Endodermal cell (in vitro differentiated cells): ENCODE data around the gene POU2AF3. TPM values are rescaled to one million over a fixed set of nuclear protein-coding genes. Genes with fewer than 3 reads are reported as not detected.
A peak's percentile ranks its signal among the peaks of the same experiment; 100 is the strongest.

ENCODE experiments used
- DNase-seq: peaks from one replicate; pipeline ENCODE4 v3.0.0-alpha.2; 2017
- H3K27ac ChIP-seq: 2 replicates; pipeline ENCODE4 v1.5.1; 2013; ENCODE audit warnings: mild to moderate bottlenecking, low read depth, low read length, moderate library complexity
- H3K27me3 ChIP-seq: 2 replicates; pipeline ENCODE4 v1.6.1; 2013; ENCODE audit warnings: mild to moderate bottlenecking, low read length, moderate library complexity; ENCODE audit not compliant: insufficient read depth, control insufficient read depth, poor library complexity, severe bottlenecking
- H3K36me3 ChIP-seq: 2 replicates; pipeline ENCODE4 v1.7.0; 2013; ENCODE audit warnings: mild to moderate bottlenecking, low read length, moderate library complexity; ENCODE audit not compliant: control insufficient read depth, insufficient read depth
- H3K4me1 ChIP-seq: one replicate; pipeline ENCODE4 v1.7.0; 2013; ENCODE audit warnings: low read length; ENCODE audit not compliant: control insufficient read depth, insufficient read depth
- H3K4me3 ChIP-seq: 2 replicates; pipeline ENCODE4 v1.5.1; 2013; ENCODE audit warnings: mild to moderate bottlenecking, low read length, moderate library complexity
- H3K9ac ChIP-seq: 2 replicates; pipeline ENCODE4 v1.6.1; 2013; ENCODE audit warnings: mild to moderate bottlenecking, low read length, moderate library complexity; ENCODE audit not compliant: poor library complexity, severe bottlenecking; ENCODE audit errors: extremely low read depth
- H3K9me3 ChIP-seq: 2 replicates; pipeline ENCODE4 v1.6.1; 2013; ENCODE audit warnings: mild to moderate bottlenecking, low read length, moderate library complexity; ENCODE audit not compliant: control insufficient read depth
- H3K27ac Mint-ChIP-seq: 2 replicates; pipeline ENCODE4 v1.8.0; 2020; ENCODE audit warnings: mixed read lengths
- H3K27me3 Mint-ChIP-seq: 2 replicates; pipeline ENCODE4 v1.8.0; 2021; ENCODE audit warnings: mild to moderate bottlenecking, mixed read lengths; ENCODE audit not compliant: insufficient read depth
- H3K36me3 Mint-ChIP-seq: 2 replicates; pipeline ENCODE4 v1.8.0; 2020; ENCODE audit warnings: low read depth, mixed read lengths
- H3K4me1 Mint-ChIP-seq: 2 replicates; pipeline ENCODE4 v1.8.0; 2020; ENCODE audit warnings: mixed read lengths
- H3K4me3 Mint-ChIP-seq: 2 replicates; pipeline ENCODE4 v1.8.0; 2020; ENCODE audit warnings: mild to moderate bottlenecking, moderate library complexity, mixed read lengths
- H3K9me3 Mint-ChIP-seq: 2 replicates; pipeline ENCODE4 v1.8.0; 2020; ENCODE audit warnings: mild to moderate bottlenecking, mixed read lengths
- WGBS, 2 experiments: methylation state at CpG; one replicate each; pipeline versions ENCODE4 v1.1.5 to v1.1.7; 2013; ENCODE audit warnings: missing lambda C conversion rate in 2 of 2, mixed read lengths in 1 of 2; ENCODE audit not compliant: insufficient coverage in 1 of 2, insufficient read length in 1 of 2; 5-methylcytosine and 5-hydroxymethylcytosine counted together
- total RNA-seq, 2 donors: library from RNA; stranded (reverse); fragmentation: NEBNext Ultra II Directional in 1 of 2; extraction: Animal tissue kit (Norgen Biotek cat#: 25700) in 1 of 2; gene quantifications; 2 replicates in 1 of 2; 3 replicates in 1 of 2; pipeline ENCODE4 v1.2.1, GENCODE V29; 2021
- TF ChIP-seq, protein P1 (sequence below): fragments of 200-600 bp; sonication (generic); conservative IDR thresholded peaks from 2 replicates; pipeline ENCODE4 v1.5.0; 2021; ENCODE audit warnings: antibody characterized with exemption, mild to moderate bottlenecking

The POU2AF3 gene
- total RNA-seq, 2 donors from 2014 or later, result 0.55 to 1.8 TPM

GRCh38 chr11:111296196-111296595 is 2.1 kb upstream of the POU2AF3 start:
- Mint-ChIP-seq H3K4me1 (peaks cover 8% of the 10 kb centered on the region), H3K9me3 (peaks cover 2% of the 10 kb centered on the region), H3K27me3 (peaks cover 59% of the 10 kb centered on the region), H3K27ac (no peak overlapping the region), H3K4me3 (no peak overlapping the region), H3K36me3 (no peaks in the 10 kb centered on the region)
- Histone ChIP-seq H3K4me3 (no peak overlapping the region), H3K4me1 (no peaks in the 10 kb centered on the region), H3K9me3 (no peaks in the 10 kb centered on the region), H3K27me3 (peaks cover 66% of the 10 kb centered on the region), H3K9ac (no peak overlapping the region), H3K36me3 (no peaks in the 10 kb centered on the region), H3K27ac (no peak overlapping the region)
- no peak for DNase-seq
- TF ChIP-seq, protein P1, sequence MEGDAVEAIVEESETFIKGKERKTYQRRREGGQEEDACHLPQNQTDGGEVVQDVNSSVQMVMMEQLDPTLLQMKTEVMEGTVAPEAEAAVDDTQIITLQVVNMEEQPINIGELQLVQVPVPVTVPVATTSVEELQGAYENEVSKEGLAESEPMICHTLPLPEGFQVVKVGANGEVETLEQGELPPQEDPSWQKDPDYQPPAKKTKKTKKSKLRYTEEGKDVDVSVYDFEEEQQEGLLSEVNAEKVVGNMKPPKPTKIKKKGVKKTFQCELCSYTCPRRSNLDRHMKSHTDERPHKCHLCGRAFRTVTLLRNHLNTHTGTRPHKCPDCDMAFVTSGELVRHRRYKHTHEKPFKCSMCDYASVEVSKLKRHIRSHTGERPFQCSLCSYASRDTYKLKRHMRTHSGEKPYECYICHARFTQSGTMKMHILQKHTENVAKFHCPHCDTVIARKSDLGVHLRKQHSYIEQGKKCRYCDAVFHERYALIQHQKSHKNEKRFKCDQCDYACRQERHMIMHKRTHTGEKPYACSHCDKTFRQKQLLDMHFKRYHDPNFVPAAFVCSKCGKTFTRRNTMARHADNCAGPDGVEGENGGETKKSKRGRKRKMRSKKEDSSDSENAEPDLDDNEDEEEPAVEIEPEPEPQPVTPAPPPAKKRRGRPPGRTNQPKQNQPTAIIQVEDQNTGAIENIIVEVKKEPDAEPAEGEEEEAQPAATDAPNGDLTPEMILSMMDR, result no peak
- WGBS, 2 experiments, result 83 to 100% methylated on average over 1 to 3 of the region's 3 CpGs

GRCh38 chr11:111297696-111298095 is 650 bp upstream of the POU2AF3 start:
- Histone ChIP-seq H3K27me3 (peaks cover 81% of the 10 kb centered on the region), H3K4me1 (no peaks in the 10 kb centered on the region), H3K9ac (no peak overlapping the region), H3K9me3 (no peaks in the 10 kb centered on the region), H3K36me3 (no peaks in the 10 kb centered on the region), H3K27ac (no peak overlapping the region), H3K4me3 (no peak overlapping the region)
- Mint-ChIP-seq H3K4me1 (peaks cover 8% of the 10 kb centered on the region), H3K27ac (no peak overlapping the region), H3K36me3 (no peaks in the 10 kb centered on the region), H3K27me3 (peaks cover 71% of the 10 kb centered on the region), H3K9me3 (no peaks in the 10 kb centered on the region), H3K4me3 (peak overlapping the region; percentile 60)
- DNase-seq, result peak; percentile 62
- TF ChIP-seq, protein P1, result no peak
- 88 to 100% methylated on average over 4 to 10 of the region's 10 CpGs for WGBS, 2 experiments

GRCh38 chr11:111299101-111300026 is 1.0 kb downstream of the POU2AF3 start:
- Histone ChIP-seq H3K9me3 (no peaks in the 10 kb centered on the region), H3K4me3 (peak overlapping the region; percentile 74), H3K36me3 (no peaks in the 10 kb centered on the region), H3K4me1 (no peaks in the 10 kb centered on the region), H3K9ac (no peak overlapping the region), H3K27ac (no peak overlapping the region), H3K27me3 (peaks cover 73% of the 10 kb centered on the region)
- 3 to 8% methylated on average over 33 to 77 of the region's 77 CpGs for WGBS, 2 experiments
- H3K27me3 Mint-ChIP-seq, result peaks cover 71% of the 10 kb centered on the region
- H3K27ac Mint-ChIP-seq, result no peak overlapping the region
- peak overlapping the region; percentile 60 for H3K4me3 Mint-ChIP-seq
- peak; percentile 87 for DNase-seq
- H3K4me1 Mint-ChIP-seq, result peaks cover 11% of the 10 kb centered on the region
- no peaks in the 10 kb centered on the region for H3K9me3 Mint-ChIP-seq
- H3K36me3 Mint-ChIP-seq, result no peaks in the 10 kb centered on the region
- TF ChIP-seq, protein P1, result peak; percentile 75
